Activated CD8-positive, alpha-beta memory T cell treated with anti-CD3 and anti-CD28 coated beads, Interleukin-2, amount 50 U/mL, for 4 hours (primary cell): ENCODE measurements around the gene CDH11.

Experiments
- DNase-seq: peaks from one replicate; pipeline ENCODE4 v3.0.0-alpha.2; 2020

CDH11 gene, protein sequence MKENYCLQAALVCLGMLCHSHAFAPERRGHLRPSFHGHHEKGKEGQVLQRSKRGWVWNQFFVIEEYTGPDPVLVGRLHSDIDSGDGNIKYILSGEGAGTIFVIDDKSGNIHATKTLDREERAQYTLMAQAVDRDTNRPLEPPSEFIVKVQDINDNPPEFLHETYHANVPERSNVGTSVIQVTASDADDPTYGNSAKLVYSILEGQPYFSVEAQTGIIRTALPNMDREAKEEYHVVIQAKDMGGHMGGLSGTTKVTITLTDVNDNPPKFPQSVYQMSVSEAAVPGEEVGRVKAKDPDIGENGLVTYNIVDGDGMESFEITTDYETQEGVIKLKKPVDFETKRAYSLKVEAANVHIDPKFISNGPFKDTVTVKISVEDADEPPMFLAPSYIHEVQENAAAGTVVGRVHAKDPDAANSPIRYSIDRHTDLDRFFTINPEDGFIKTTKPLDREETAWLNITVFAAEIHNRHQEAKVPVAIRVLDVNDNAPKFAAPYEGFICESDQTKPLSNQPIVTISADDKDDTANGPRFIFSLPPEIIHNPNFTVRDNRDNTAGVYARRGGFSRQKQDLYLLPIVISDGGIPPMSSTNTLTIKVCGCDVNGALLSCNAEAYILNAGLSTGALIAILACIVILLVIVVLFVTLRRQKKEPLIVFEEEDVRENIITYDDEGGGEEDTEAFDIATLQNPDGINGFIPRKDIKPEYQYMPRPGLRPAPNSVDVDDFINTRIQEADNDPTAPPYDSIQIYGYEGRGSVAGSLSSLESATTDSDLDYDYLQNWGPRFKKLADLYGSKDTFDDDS

DNA sequence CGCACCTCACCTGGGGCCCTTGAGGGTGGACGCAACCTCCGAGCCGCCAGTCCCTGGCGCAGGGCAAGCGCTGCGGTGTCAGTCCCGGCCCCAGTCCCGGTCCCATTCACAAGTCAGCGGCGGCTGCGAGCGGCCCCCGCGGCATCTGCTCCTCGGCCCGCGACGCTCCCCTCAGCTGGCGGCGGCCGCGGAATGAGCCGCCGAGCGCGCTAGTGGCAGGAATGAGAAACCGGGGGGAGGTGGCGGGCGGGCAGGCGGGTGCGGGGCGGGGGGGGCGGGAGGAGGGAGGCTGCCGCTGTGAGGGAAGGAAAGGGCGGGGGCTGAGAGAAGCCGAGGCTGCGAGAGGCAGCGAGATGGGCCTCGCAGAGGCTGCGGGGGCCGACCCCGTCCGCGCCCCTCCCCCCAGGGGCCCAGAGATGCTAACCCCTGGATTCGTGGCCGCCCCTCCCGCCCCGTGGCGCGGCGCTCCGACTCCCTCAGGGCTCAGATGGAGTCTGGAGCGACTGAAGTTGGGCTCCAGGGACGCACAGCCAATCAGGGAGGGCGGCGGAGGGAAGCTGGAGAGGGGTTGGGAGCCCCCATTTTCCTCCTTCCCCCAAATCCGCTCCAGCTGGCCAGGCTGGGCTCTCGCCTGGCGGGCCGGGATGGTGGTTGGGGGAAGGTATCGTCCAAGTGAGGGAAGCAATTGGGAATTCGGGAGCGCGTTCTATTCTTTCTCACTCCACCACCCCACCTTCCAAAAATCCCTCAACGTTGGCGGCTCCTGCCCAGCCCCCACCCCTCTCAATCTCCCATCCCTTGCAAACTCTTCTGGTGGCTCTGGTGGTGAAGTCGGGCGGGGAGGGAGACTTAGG is at the start of gene CDH11:
Gene CDH11 (minus strand): TSS at position 194 of the 854 bp plus-strand sequence. CDS start 117,194 bp downstream, outside the sequence.
- DNase-seq, result no peak

DNA sequence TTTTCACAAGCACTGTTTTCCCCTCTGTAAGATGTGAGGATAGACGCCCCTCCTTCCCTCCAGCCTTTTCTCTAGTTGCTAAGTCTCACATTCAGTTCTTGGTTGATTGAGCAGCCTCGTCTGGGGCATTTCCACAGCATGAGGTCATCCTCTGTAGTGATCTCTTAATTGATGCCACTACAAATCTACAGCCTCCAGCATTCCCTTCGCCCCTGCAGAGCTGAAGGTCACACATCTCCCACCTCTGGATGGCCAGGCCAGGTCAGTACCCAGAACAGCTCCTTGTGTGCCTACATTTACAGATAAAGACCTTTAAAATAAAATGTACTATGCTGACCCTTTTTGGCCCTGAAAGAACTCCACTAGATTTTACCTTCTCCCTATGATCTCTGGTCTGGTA is 32.5 kb upstream of the CDH11 start:
- no peak for DNase-seq

DNA sequence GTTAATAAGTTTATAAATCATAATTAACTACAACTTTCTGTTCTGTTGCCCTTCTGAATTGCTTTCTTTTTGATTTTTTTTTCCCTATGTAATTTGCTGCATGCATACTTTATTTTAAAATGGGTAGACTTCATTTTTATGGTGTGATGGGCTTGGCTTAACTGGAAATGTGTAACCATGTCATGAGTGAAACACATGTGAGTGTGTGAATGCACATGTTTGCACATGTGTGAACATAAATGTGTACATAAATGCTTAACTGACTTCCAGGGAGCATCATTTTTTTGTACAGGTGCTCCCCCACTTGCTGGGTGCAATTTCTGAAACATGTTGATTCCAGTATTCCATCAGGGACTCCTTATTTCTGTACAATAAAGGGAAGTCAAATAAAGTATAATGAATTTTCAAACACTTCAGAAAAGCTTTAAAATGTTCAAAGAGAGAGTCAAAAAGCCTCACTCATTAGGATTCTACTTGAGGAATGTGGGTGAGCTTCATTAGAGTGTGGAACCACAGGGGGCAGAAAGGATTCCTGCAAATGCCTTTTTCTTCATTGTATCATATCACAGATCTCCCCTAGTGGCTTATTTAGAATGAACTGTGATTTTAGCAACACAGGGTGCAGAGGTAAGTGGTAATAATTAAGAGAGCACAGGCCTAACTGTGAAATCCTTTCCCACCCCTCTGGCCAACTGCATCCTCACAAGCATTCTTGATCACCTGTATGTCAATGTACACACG is 31.7 kb upstream of the CDH11 start:
- no peak for DNase-seq

DNA sequence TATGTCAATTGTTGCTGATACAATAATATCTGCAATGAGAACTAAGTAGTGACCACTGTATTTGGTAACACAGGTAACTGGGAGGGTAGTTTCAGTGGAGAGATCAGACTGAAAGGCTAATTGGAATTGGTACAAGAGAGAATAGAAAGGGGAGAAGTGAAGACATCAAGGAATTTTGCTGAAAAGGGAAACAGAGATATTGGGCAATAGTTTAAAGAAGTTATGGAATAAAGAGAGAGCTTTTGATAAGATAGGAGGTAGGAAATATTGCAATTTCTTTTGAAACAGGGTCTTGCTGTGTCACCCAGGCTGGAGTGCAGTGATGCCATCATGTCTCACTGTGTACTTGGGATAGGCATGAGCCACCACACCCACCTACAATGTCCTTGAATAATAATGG is 26.9 kb upstream of the CDH11 start:
- no peak for DNase-seq

DNA sequence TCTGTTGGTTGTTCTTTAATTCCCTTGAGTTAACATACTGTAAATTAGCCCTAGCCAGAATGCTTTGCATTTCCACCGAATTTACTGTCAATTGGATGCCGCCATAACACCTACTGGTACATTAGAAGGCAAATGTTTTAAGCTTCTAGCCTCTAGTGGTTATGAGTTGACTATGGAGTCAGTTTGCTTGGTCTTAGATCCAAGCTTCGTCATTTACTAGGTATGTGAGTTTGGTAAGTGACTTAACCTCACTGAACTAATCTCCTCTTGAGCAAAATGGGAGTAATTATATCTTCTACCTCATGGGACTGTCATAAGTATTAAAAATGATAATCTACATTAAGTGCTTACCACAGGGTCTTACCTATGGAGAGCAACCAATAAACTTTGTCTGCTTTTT is 20.4 kb upstream of the CDH11 start:
- no peak for DNase-seq

DNA sequence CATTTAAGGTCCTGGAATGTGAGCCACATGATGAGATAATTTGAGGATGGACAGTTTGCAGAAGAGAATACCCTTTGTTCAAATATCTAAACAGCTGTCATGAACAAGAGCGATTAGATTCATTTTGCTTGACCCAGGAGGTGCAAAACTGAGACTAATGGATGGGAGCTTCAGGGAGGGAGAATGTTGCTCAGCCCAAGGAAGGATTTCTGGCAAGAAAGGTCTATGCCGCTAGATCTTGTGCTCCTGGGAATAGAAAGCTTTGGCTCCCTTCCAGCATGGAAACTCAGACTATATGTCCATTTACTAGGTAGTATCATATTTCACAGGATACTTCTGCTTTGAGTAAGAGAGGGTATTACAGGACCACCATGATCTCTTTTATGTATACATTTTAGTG is 14.8 kb upstream of the CDH11 start:
- DNase-seq, result no peak

DNA sequence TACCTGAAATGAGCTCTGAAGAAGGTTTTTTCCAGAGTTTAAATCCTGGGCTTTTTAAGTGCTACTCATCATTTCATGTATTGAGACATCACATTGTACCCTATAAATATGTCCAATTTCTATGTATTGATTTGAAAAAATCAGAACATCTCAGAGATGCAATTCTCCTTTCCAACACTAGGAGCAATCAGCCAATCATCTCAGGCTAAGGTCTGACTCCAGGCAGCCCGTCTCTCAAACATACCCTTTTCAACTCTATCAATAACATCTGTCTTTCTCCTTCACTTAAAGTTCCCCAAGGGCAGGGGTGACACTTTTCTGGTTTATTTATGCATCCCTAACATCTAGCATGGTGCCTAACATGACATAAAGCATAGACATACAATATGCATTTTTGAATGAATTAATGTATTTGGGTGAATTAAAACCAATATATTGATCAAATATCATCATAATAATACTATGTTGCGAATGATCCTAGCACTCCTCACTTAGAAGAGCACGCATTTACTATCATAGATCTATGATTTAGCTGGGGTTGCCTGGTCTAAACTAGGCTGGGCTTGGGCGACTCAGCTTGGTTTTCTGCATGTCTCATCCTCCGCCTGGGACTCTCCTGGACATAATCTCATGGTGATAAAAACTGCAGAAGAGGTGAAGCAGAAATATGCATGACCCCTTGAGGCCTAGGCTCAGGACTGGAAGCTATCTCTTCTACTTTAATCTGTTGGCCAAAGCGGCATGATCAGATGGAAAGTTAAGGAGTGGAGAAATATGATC is 5.2 kb upstream of the CDH11 start:
- DNase-seq, result no peak

DNA sequence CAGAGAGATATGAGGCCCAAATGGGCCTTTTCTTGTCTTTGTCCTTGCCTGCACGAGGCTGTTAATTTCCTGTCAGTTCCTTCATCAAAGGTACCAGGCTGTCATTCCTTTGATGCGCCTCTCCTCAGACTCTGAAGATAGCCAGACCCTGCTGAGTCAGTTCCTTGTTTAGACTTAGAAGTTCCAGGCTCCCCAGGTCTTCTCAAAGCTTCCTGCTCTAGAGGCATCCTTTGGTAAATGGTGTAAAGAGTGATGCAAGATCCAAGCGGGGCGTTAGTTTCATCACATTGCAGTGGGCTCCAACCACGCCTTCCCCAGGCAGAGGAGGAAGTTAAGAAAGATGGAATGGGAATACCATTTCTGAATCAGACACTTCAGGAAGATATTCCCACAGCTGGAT is 4.0 kb upstream of the CDH11 start:
- DNase-seq, result no peak

DNA sequence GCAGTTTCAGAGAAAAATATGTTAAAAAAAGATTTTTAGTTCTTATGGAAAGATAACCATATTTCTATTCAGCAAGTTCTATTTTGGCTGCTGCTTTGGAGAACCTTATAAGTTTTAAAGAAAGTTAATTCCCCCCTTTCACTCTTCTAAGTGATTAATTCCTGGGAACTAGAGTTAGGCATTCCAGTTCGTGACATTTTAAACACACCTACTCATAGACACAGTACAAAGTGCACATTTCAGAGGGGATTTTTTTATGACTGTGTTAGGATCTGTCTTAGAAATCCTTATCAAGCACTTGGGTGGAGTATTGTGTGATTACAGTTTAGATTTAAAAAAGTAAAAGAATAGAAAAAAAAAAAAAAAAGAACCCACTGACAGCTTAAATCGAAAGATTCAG is 3.5 kb upstream of the CDH11 start:
- no peak for DNase-seq

DNA sequence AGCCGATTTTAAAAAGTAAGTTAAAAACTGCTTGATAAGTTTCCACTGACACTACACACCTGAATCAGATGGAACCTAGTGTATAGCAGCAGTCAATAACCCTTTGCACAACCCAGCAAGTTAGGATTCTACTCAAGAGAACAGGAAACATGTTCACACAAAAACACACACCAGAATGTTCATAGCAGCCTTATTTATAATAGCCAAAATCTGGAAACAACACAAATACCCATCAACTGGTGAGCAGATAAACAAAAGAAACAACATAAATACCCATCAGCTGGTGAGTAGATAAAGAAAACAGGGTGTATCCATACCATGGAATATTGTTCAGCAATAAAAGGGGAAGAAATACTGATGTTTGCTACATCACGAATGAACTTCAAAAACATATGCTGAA is 2.7 kb upstream of the CDH11 start:
- no peak for DNase-seq

DNA sequence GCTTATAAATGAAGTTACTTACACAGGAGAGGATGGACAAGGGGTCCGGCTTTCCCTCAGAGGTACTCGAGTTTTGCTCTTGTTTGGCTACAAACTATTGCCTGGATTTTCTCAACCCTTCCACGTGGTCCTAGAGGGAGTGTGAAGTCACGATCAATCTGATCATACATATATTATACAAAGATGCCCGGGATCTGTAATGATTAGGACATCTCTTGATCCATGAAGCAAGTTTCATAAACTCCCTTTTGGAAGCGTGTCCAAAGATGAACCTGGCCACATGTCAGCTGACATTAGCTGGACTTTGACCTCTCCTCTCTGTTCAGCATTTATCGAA is 2.3 kb upstream of the CDH11 start:
- no peak for DNase-seq

DNA sequence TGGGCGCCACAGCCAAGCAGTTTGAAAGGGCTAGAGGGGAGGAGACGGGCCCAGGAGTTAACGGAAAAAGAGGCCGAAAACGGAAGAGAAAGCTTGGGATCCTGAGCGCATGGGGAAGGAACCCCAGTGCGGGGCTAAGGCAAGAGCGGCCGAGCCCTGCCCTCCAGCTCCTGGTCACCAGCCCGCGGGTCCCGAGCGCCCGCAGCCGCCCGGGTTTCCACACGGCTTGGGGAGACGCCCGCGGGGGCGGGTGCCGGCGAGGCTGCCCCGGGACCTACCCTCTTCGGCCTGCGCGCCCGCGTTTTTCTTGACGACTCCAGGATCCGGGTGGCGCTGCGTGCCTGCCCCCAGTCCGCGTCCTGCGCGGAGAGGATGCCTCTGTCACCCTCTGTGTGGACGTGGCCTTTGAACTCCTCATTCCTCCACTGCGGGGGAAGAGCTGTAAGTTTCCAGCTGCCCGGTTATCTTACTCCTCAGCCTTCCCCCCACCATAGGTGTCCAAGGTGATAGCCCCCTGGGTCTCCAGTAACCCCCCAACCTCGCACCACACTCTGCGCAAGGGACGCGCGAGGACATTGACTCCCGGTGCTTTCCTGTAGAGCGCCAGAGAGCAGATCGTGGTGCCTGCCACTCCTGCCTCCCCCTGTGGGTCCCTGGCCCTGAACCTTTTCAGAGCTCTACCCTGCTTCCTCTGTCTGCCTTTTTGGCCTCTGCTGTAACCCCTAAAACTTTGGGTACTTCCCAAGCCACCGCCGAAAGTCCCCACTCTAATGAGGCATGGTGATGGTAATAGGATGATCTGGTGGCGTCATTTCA is 1.7 kb upstream of the CDH11 start:
- DNase-seq, result no peak

DNA sequence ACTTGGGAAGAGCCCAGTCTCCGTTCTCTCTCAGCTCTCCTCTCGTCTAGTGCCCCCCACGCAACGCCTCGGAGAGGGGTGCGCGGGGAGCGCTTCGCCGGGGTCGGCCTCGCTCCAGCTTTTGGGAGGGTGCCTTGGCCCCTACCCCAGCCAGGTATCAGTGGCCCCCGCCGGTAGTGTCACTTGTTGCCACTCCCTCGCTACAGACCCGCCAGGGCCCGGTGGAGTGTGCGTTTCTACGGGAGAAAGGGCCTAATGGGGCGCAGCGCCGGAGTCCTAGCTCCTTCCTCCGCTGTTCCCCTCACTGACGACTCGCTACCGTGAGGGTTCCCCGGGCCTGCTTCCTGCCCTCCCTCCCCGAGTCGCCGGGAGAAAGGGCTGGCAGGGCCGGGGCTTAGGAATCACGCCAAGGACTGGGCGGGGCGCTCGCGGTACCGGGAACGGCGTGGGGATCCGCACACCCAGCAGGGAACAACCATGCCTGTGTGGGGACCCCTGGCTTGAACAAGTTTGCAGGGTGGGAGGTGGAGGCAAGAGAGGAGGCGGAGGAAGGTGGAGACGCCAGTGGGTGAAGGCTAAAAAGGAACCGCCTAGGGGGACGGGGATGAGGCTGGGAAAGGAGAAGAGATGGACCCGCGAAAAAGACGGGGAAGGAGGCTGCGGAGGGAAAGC is 997 bp upstream of the CDH11 start:
- no peak for DNase-seq

DNA sequence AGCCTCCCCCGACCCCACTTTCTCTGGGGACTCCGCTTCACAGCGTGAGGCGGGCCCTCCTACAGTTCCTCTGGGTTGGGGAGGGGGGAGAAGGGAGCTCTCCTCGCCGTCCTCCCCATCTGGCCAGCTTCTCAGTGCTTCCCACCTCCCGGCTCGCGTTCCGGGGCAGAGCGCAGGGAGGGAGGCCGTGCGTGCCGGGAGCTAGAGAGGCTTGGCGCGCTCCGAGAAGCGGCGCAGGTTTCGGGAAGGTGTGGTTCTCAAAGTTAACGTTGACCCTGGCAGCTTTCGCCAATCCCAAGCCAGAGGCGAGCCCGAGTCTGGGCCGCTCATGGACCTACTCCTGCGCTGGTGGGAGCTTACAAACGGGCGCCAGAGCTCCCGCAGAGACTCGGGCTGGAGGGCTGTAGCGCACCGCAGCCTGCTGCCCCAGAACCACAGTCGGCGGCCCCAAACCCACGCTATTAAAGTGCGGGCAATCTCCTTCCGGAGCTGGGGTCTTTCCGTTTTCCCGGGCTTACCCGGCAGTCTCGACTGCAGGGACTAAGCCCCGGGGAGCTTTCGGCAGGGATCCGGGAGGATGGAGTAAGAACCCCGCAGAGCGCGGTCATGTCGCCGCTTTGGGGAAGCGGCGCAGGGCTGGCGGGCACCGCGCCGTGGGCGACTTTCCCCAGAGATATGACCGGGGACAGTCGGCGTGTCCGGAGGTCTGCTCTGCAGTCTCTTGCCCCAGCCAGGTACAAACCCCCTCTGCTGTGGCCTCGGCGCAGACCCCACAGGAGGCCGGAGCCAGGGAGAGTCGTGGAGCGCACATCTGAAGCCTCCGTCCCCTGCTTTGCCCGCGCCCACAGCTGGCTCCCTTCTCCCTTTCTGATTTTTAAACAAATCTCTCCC is 787 bp downstream of the CDH11 start:
- no peak for DNase-seq

DNA sequence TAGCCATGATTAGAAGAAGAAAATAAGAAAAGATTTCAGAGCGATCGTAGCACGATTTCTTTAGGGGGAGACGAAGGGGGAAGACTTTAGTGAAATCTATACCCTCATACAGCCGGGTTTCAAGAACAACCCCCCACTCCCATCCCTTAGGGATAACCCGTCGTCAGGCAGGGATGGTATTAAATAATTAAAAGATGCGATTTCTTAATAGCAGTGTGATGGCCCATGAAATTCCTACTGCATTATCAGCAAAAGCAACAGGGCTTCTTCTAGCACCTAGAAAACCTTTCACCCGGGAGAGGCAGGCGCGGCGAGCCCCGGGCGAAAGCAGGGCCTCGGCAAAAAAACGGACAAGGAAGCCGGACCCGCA is 1.4 kb downstream of the CDH11 start:
- no peak for DNase-seq

DNA sequence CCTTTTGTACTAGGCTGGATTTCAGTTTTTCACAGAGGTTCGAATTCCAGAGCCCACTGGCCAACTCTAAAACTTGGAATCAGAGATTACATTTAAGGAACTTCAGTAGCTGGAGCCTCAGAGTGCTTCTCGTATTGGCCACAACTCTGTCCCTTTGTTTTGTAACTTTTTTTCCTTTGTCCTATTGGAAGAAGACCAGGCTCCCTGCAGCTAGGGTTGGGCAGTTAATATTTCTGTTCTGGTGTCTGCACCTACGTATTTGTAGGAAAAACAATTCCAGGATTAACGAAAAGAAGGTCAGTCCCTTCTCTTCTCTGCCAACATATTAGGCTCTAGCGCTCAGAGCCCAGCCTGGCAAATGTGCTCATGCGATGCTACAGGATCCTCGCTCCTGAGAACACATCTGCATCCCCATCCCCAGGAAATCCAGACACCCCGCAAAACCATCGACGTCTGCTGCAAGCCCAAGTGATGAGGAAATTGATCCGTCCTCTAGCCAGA is 1.9 kb downstream of the CDH11 start:
- no peak for DNase-seq

DNA sequence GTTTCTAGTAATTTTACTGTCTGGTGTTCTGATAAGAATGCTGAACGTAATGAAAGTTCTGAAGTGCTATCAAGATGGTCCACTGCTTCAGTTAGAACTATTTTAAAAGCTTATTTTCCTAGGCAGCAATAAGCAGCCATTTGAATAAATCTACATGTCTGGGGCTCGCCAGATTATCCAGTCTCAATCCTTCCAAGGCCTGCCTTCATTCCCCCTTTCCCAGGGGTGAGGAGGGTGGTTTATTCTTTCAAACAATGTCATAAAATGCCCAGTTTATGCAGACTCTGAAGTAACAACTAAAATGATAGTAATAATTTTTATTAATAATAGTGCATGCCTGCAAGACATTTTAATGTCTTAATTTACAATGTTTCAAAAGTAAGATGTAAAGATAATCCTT is 2.4 kb downstream of the CDH11 start:
- no peak for DNase-seq

DNA sequence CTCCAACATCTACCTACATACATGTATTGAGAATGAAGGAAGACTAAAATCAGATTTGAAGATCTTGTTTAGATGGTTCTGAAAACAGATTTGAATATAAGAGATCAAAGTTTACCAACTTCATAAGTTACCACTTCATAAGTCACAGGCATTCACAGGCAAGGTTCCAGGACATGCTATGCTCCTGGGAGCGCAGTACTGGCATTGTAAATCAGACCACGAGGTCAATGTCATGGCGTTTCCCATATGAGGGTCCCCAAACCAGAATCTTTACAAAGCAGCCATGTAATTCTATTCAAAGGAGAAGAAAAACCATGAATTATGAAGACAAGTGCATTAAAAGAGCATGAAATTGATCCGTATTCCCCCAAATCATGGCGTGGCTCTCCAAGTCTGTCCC is 3.0 kb downstream of the CDH11 start:
- no peak for DNase-seq

DNA sequence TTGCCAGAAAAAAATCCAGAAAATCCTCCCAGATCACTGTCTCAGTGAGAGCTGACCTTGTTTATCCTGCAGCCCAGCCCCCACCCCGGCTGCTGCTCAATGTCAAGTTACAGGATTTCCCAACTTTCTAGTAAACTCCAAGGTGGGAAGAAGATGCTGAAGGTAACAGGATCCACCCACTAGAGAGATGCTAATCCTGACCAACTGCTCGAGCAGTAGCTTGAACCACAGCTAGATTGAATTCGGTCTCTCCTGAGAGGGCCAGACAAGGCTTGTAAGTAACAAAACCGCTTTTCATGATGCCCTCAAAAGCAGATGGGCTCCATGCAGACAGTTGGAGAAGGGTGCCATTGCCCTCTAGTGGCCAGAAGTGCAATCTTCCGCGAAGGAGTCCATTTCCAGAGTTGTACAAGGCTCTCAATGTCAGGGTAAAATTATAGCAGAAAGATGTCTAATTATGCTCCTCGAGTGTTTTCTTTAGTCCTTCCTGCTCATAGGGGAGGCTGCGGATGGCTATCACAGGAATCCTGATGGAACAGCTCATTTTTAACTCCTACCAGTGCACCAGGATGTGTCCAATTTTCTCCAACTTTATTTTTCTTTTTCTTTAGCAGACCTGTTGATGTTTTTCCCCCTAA is 3.9 kb downstream of the CDH11 start:
- DNase-seq, result no peak
